Esophagus squamous epithelium (tissue), 5 donors: ENCODE results near the gene CIT. TPM values are rescaled to one million over a fixed set of nuclear protein-coding genes. Genes with fewer than 3 reads are reported as not detected.

Source experiments
- DNase-seq: peaks from one replicate; lab custom pipeline; 2025; lab: John Stamatoyannopoulos, UW
- H3K27ac ChIP-seq, 4 donors: fragments of 200-600 bp; sonication (generic); one replicate each; pipeline ENCODE4 v1.5.1; 2016 to 2019; ENCODE audit warnings: mild to moderate bottlenecking in 1 of 4
- H3K27me3 ChIP-seq, 4 donors: fragments of 200-600 bp; sonication (generic); 1 replicate in 3 of 4; 2 replicates in 1 of 4; pipeline versions ENCODE4 v1.5.1 to v1.6.0; 2017 to 2021; ENCODE audit warnings: antibody characterized with exemption in 1 of 4
- H3K36me3 ChIP-seq, 3 donors: fragments of 200-600 bp; sonication (generic); one replicate each; pipeline ENCODE4 v1.5.1; 2016 to 2019
- H3K4me1 ChIP-seq, 3 donors: fragments of 200-600 bp; sonication (generic); one replicate each; pipeline ENCODE4 v1.5.1; 2017 to 2019
- H3K4me3 ChIP-seq, 4 donors: fragments of 200-600 bp; sonication (generic); 1 replicate in 3 of 4; 2 replicates in 1 of 4; pipeline ENCODE4 v1.5.1; 2016 to 2019; ENCODE audit warnings: mild to moderate bottlenecking in 2 of 4, moderate library complexity in 1 of 4
- H3K9me3 ChIP-seq, 3 donors: fragments of 200-600 bp; sonication (generic); one replicate each; pipeline ENCODE4 v1.5.1; 2016 to 2019
- POLR2A ChIP-seq, 4 donors: fragments of 450-650 bp; IDR thresholded peaks; one replicate each; pipeline ENCODE4 v1.6.1; 2017; ENCODE audit warnings: antibody characterized with exemption in 4 of 4, mild to moderate bottlenecking in 4 of 4, moderate library complexity in 3 of 4
- WGBS, 2 donors: methylation state at CpG; one replicate each; pipeline ENCODE4 v1.1.5; 2018; 5-methylcytosine and 5-hydroxymethylcytosine counted together
- intact Hi-C: fragments of 100-400 bp; cut with DNase I; formaldehyde crosslinking; loops from one replicate; pipeline ENCODE4 v1.15.0; 2022
- total RNA-seq, 4 donors: library from RNA; depleted of rRNA; stranded (reverse); fragments of >200 nt; gene quantifications; one replicate each; pipeline ENCODE4 v1.1.0, GENCODE V29; 2016
- TF ChIP-seq, protein P1 (sequence below), 6 experiments: fragments of 450-650 bp in 4 of 6; fragments of 200-600 bp in 2 of 6; sonication (generic) in 2 of 6; IDR thresholded peaks; one replicate each; pipeline ENCODE4 v1.5.1; 2016 to 2019; ENCODE audit warnings: antibody characterized with exemption in 6 of 6, mild to moderate bottlenecking in 4 of 6, moderate library complexity in 4 of 6
- donor health status: DM: yes; HTN: yes; CAD: no.

Gene CIT
- total RNA-seq, 4 donors from 2014 or later: 6.7 to 23.1 (median 13.9) TPM

DNA sequence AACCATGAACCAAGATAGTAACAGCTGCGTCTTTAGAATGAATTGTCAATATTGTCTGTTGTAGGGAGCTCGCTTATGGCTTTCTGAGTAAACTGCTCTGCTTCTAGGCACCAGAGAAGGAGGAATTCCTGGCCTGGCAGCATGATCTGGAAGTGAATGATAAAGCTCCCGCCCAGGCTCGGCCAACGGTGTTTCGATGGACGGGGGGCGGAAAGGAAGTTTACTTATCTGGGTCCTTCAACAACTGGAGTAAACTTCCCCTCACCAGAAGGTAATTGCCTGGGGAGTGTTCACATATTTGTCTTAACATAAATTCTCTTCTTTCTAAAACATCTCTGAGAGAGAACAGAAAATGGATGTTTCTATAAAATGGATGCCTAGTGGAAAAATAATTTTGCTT, 204.9 kb downstream of the CIT start:
- no peak for DNase-seq
- no peak for TF ChIP-seq POLR2A (IDR thresholded peaks at IDR 0.05)
- TF ChIP-seq, protein P1, sequence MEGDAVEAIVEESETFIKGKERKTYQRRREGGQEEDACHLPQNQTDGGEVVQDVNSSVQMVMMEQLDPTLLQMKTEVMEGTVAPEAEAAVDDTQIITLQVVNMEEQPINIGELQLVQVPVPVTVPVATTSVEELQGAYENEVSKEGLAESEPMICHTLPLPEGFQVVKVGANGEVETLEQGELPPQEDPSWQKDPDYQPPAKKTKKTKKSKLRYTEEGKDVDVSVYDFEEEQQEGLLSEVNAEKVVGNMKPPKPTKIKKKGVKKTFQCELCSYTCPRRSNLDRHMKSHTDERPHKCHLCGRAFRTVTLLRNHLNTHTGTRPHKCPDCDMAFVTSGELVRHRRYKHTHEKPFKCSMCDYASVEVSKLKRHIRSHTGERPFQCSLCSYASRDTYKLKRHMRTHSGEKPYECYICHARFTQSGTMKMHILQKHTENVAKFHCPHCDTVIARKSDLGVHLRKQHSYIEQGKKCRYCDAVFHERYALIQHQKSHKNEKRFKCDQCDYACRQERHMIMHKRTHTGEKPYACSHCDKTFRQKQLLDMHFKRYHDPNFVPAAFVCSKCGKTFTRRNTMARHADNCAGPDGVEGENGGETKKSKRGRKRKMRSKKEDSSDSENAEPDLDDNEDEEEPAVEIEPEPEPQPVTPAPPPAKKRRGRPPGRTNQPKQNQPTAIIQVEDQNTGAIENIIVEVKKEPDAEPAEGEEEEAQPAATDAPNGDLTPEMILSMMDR (IDR thresholded peaks at IDR 0.05): no peak
- Histone ChIP-seq H3K36me3 (peaks cover 22 to 66% (median 29%) of the 10 kb centered on the region in 3 donors), H3K27ac (peak overlapping the region in 3 of 4 donors; percentile 59 to 98 (median 94)), H3K4me1 (peaks cover 12 to 70% (median 29%) of the 10 kb centered on the region in 3 donors), H3K4me3 (no peak overlapping the region), H3K9me3 (no peaks in the 10 kb centered on the region), H3K27me3 (no peaks in the 10 kb centered on the region)
- intact Hi-C loops: no loop called here
- 89 to 91% methylated on average over 8 of the region's 8 CpGs for WGBS, 2 donors

DNA sequence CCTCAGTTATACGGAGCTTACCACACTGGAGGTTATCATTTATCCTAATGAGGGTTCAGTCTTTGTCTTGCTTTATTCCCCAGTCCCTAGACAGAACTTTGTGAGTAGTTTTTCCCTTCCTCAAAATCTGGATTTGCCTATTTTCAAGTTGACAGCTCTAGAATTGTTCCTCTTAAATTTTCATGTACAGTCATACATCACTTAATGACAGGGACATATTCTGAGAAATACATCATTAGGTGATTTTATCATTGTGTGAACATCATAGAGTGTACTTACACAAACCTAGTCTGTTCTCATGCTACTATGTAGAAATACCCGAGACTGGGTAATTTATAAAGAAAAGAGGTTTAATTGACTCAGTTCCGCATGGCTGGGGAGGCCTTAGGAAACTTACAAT, 206.1 kb downstream of the CIT start:
- Histone ChIP-seq H3K27ac (peak overlapping the region; percentile 85 to 98 (median 94)), H3K4me1 (peaks cover 17 to 78% (median 30%) of the 10 kb centered on the region in 3 donors), H3K27me3 (no peaks in the 10 kb centered on the region), H3K36me3 (peaks cover 13 to 55% (median 21%) of the 10 kb centered on the region in 3 donors), H3K4me3 (peak overlapping the region in 1 of 4 donors; percentile 64), H3K9me3 (no peaks in the 10 kb centered on the region)
- WGBS, 2 donors: 67 to 70% methylated on average over 3 of the region's 3 CpGs
- TF ChIP-seq POLR2A (IDR thresholded peaks at IDR 0.05): no peak
- TF ChIP-seq, protein P1 (IDR thresholded peaks at IDR 0.05): no peak
- intact Hi-C loops: no loop called here
- DNase-seq: no peak

DNA sequence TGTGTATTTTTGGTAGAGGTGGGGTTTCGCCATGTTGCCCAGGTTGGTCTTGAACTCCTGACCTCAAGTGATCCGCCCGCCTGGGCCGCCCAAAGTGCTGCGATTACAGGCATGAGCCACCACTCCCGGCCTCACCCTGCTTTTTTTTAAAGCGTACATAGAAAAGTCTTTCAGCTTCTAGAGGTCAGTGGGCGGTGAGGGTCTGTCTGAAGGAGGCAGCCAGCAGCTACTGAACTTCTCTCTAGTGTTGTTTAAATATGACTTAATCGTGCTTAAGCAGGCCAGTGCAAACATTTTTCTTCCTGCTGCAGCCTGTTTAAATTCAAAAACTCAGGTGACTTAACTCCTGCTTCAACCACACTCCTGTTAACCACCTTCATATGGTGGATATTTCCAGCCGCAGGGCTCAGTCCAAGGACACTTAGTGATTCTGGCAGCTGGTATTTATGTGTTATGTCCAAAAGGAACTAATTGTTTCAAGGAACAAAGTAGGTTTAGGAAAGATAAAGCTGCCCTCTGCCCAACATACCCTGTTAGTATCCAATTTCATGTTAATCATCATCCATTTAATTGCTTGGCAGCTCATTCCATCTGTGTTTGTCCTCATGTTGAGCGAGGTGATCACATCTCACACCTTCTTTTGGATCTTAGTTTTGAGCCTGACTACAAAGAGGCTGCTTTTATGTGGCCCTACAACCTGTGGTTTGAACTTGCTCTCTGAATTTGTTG, 207.2 kb downstream of the CIT start:
- peak overlapping the region in 3 of 4 donors; percentile 64 to 91 (median 87) for H3K4me3 ChIP-seq
- intact Hi-C loops: no loop called here
- peak overlapping the region; percentile 85 to 98 (median 94) for H3K27ac ChIP-seq
- no peaks in the 10 kb centered on the region for H3K9me3 ChIP-seq
- DNase-seq: no peak
- H3K4me1 ChIP-seq: peaks cover 17 to 77% (median 30%) of the 10 kb centered on the region in 3 donors
- TF ChIP-seq, protein P1 (IDR thresholded peaks at IDR 0.05): no peak
- no peak for TF ChIP-seq POLR2A (IDR thresholded peaks at IDR 0.05)
- 42 to 53% methylated on average over 11 of the region's 11 CpGs for WGBS, 2 donors
- no peaks in the 10 kb centered on the region for H3K27me3 ChIP-seq
- H3K36me3 ChIP-seq: peaks cover 11 to 43% (median 21%) of the 10 kb centered on the region in 3 donors

DNA sequence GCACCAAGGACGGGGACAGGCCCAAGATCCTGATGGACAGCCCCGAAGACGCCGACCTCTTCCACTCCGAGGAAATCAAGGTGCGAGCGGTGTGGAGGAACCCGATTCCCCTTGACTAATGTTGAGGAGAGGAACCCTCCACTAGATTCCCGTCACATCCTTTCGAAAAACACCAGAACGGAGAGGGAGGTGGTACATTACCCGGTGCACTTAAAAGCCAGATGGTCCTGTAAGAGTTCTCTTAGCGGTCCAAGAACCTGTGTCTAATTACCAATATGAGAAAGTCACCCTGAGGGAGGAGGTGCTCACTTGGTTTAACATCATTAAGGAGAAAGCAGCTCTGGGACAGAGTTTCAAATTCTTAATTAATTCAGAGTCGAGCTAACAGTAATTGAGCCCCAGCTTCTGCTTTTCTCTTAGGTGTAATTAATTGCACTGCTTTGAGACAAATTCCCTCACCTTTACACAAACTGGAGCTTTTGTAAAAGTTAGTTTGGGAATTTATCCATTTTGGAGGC, 208.7 kb downstream of the CIT start:
- intact Hi-C loops: no loop called here
- Histone ChIP-seq H3K4me3 (peak overlapping the region; percentile 64 to 91 (median 80)), H3K27me3 (no peaks in the 10 kb centered on the region), H3K27ac (peak overlapping the region; percentile 94 to 98 (median 96)), H3K36me3 (peaks cover 0 to 28% (median 9%) of the 10 kb centered on the region in 3 donors), H3K9me3 (no peaks in the 10 kb centered on the region), H3K4me1 (peaks cover 17 to 62% (median 26%) of the 10 kb centered on the region in 3 donors)
- DNase-seq: no peak
- 2 to 7% methylated on average over 6 to 7 of the region's 14 CpGs for WGBS, 2 donors
- TF ChIP-seq POLR2A (IDR thresholded peaks at IDR 0.05): no peak
- TF ChIP-seq, protein P1 (IDR thresholded peaks at IDR 0.05): no peak
